ENCODE data around the gene SLC17A9. TPM values are rescaled to one million over a fixed set of nuclear protein-coding genes. Genes with fewer than 3 reads are reported as not detected.

SLC17A9 gene
- total RNA-seq, 1 donor from 2014 or later, result 15.2 TPM

GRCh38 chr20:62969939-62970306, 17.4 kb downstream of the SLC17A9 start:
- TF ChIP-seq CTCF (IDR thresholded peaks at IDR 0.05), result no peak
- H3K4me3 ChIP-seq, result no peak overlapping the region
- DNase-seq, result no peak
- peaks cover 8% of the 10 kb centered on the region for H3K4me1 ChIP-seq
- no peak overlapping the region for H3K27ac ChIP-seq
- peaks cover 38% of the 10 kb centered on the region for H3K27me3 ChIP-seq
- H3K36me3 ChIP-seq, result no peaks in the 10 kb centered on the region
- H3K9me3 ChIP-seq, result no peaks in the 10 kb centered on the region
- no peak for ATAC-seq
- intact Hi-C loops (cut with DNase I), result no loop called here

GRCh38 chr20:62970307-62971210, 18.1 kb downstream of the SLC17A9 start:
- Histone ChIP-seq H3K4me3 (no peak overlapping the region), H3K27ac (no peak overlapping the region), H3K9me3 (no peaks in the 10 kb centered on the region), H3K36me3 (no peaks in the 10 kb centered on the region), H3K4me1 (peaks cover 8% of the 10 kb centered on the region), H3K27me3 (peaks cover 44% of the 10 kb centered on the region)
- DNase-seq (no peak), ATAC-seq (no peak)
- TF ChIP-seq CTCF (IDR thresholded peaks at IDR 0.05), result no peak
- intact Hi-C loops (cut with DNase I), result no loop called here

GRCh38 chr20:62971211-62971949, 18.9 kb downstream of the SLC17A9 start:
- no peak for ATAC-seq
- TF ChIP-seq CTCF (IDR thresholded peaks at IDR 0.05), result no peak
- intact Hi-C loops (cut with DNase I), result no loop called here
- Histone ChIP-seq H3K27ac (no peak overlapping the region), H3K9me3 (no peaks in the 10 kb centered on the region), H3K27me3 (peaks cover 53% of the 10 kb centered on the region), H3K36me3 (no peaks in the 10 kb centered on the region), H3K4me1 (peaks cover 8% of the 10 kb centered on the region), H3K4me3 (no peak overlapping the region)
- DNase-seq, result no peak

- H3K4me3 ChIP-seq, result peak overlapping the region; percentile 19
Observed at GRCh38 chr20:62971950-62972844, 19.7 kb downstream of the SLC17A9 start.

More at GRCh38 chr20:62971950-62972844, 19.7 kb downstream of the SLC17A9 start:
- ATAC-seq (peak; percentile 97), DNase-seq (peak; percentile 94)
- peaks cover 61% of the 10 kb centered on the region for H3K27me3 ChIP-seq
- H3K4me1 ChIP-seq, result peaks cover 8% of the 10 kb centered on the region
- TF ChIP-seq CTCF (IDR thresholded peaks at IDR 0.05), result peak; percentile 83
- H3K9me3 ChIP-seq, result no peaks in the 10 kb centered on the region
- intact Hi-C loops (cut with DNase I), result no loop called here
- no peaks in the 10 kb centered on the region for H3K36me3 ChIP-seq
- no peak overlapping the region for H3K27ac ChIP-seq

Measured in upper lobe of right lung (tissue), 1 donor.